BJ (cell line): ENCODE results near the gene TCF12. TPM values are rescaled to one million over a fixed set of nuclear protein-coding genes. Genes with fewer than 3 reads are reported as not detected.

Source experiments
- CTCF ChIA-PET: fragments of 350-600 bp; formaldehyde crosslinking; extraction: SDS; loops from one replicate; lab custom pipeline; 2021; ENCODE audit warnings: antibody characterized with exemption, inconsistent platforms; lab: Yijun Ruan, JAX
- POLR2A ChIA-PET: fragments of 300-600 bp; sonication (Branson Sonifier 250); formaldehyde crosslinking; extraction: SDS; loops from one replicate; lab custom pipeline; 2021; ENCODE audit warnings: antibody characterized with exemption; lab: Charles Lee
- DNase-seq: peaks from one replicate; pipeline ENCODE4 v3.0.0-alpha.2; 2011; ENCODE audit warnings: low read depth
- H3K27me3 ChIP-seq: 2 replicates; pipeline ENCODE4 v1.6.0; 2011; ENCODE audit warnings: low read length; ENCODE audit not compliant: control insufficient read depth, insufficient read depth
- H3K36me3 ChIP-seq: 2 replicates; pipeline ENCODE4 v1.5.1; 2011; ENCODE audit warnings: low read length; ENCODE audit not compliant: control insufficient read depth, insufficient read depth
- H3K4me3 ChIP-seq: 2 replicates; pipeline ENCODE4 v1.5.1; 2011; ENCODE audit warnings: low read depth, mild to moderate bottlenecking, control low read depth, low read length
- polyA plus RNA-seq: library from polyadenylated mRNA; depleted of rRNA; stranded (reverse); fragments of >200 nt; gene quantifications from 2 replicates; pipeline ENCODE4 v1.2.3, GENCODE V29; 2011
- TF ChIP-seq, protein P1 (sequence below): IDR thresholded peaks from 2 replicates; pipeline ENCODE4 v1.5.1; 2011; ENCODE audit warnings: low read depth, mild to moderate bottlenecking, control low read depth, inconsistent platforms, low read length, moderate library complexity; ENCODE audit not compliant: insufficient read depth

TCF12 gene
- polyA plus RNA-seq, 1 experiment = 134 TPM

DNA sequence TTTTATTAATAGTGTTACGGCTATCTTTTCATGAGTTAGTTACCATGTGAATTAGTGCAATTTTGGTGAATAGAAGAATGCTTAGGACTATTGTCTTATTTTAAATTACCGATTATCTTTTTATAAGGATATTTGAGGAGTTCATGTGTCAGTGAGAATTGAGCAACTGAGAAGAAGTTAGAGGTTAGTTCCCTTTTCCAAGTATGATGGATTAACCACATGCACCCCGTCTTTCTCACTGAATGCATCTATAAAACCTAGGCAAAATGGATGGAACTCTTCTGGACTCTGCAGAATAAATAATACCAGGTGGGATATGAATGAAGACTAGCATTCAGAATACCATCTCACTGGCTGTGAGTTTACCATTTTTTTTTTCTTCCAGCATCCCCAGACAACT is 74.3 kb downstream of the TCF12 start:
- CTCF ChIA-PET = interaction anchor here (1.2 kb wide), 1 partner anchor 39 kb away, joined by 3 read pairs; no protein-coding TSS in a partner anchor

DNA sequence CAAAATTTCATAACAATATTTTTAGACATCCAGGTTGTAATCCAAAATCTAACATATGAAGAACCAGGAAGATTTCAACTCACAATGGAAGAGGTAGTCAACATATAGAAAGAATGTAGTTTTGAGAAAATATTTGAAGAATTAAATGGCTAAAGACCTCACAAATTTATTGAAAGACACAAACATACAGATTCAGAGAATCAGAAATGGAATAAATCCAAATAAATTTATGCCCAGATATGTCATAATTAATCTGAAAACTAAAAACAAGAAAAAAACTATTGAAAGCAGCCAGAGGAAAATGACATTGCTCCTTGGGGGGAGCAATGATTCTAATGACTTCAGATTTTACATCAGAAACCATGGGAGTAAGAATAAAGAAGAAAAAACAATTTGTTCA is 75.8 kb downstream of the TCF12 start:
- CTCF ChIA-PET = no interaction called here
- POLR2A ChIA-PET = no interaction called here
- no peak for DNase-seq
- Histone ChIP-seq H3K27me3 (no peaks in the 10 kb centered on the region), H3K4me3 (no peak overlapping the region), H3K36me3 (no peaks in the 10 kb centered on the region; the same call in none of the 2 replicates)
- TF ChIP-seq, protein P1, sequence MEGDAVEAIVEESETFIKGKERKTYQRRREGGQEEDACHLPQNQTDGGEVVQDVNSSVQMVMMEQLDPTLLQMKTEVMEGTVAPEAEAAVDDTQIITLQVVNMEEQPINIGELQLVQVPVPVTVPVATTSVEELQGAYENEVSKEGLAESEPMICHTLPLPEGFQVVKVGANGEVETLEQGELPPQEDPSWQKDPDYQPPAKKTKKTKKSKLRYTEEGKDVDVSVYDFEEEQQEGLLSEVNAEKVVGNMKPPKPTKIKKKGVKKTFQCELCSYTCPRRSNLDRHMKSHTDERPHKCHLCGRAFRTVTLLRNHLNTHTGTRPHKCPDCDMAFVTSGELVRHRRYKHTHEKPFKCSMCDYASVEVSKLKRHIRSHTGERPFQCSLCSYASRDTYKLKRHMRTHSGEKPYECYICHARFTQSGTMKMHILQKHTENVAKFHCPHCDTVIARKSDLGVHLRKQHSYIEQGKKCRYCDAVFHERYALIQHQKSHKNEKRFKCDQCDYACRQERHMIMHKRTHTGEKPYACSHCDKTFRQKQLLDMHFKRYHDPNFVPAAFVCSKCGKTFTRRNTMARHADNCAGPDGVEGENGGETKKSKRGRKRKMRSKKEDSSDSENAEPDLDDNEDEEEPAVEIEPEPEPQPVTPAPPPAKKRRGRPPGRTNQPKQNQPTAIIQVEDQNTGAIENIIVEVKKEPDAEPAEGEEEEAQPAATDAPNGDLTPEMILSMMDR = no peak

More for the DNA sequence above, 74.3 kb downstream of the TCF12 start:
- Histone ChIP-seq H3K27me3 (no peaks in the 10 kb centered on the region), H3K36me3 (no peaks in the 10 kb centered on the region; the same call in none of the 2 replicates), H3K4me3 (no peak overlapping the region)
- TF ChIP-seq, protein P1 = no peak
- no peak for DNase-seq
- POLR2A ChIA-PET = no interaction called here

DNA sequence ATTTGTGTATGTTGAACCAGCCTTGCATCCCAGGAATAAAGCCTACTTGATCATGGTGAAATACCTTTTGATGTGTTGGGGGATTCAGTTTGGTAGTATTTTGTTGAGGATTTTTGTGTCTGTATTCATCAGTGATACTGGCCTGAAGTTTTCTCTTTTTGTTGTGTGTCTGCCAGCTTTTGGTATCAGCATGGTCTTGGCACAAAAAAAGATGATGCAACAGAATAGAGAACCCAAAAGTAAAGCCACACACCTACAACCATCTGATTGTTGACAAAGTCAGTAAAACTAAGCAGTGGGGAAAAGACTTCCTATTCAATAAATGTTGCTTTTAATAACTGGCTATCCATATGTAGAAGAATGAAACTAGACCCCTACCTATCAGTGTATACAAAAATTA is 77.6 kb downstream of the TCF12 start:
- TF ChIP-seq, protein P1 = no peak
- ChIA-PET POLR2A (no interaction called here), CTCF (interaction anchor here (0.9 to 1.3 kb wide), 3 partner anchors 14 to 33 kb away, joined by 3 to 4 read pairs (median 4); no protein-coding TSS in a partner anchor)
- no peak overlapping the region for H3K4me3 ChIP-seq
- no peaks in the 10 kb centered on the region for H3K27me3 ChIP-seq
- no peaks in the 10 kb centered on the region; the same call in 1 of the 2 replicates for H3K36me3 ChIP-seq
- DNase-seq = no peak

DNA sequence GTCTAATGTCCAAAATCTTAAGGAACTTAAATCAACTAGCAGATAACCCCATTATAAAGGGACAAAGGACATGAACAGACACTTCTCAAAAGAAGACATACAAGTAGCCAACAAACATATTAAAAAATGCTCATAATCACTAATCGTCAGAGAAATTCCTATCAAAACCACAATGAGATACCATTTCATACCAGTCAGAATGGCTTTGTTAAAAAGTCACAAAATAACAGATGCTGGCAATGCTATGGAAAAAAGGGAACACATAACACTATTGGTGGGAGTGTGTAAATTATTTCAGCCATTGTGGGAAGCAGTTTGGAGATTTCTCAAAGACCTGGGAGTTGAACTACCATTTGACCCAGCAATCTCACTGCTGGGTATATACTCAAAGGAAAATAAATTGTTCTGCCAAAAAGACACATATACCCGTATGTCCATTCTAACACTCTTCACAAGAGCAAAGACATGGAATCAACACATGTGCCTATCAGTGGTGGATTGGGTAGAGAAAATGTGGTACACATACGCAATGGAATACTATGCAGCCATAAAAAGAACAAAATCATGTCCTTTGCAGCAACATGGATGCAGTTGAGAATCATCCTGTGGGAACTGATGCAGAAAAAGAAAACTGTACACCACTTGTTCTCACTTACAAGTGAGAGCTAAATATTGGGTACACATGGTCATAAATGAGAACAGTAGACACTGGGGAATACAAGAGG is 78.5 kb downstream of the TCF12 start:
- TF ChIP-seq, protein P1 = no peak
- POLR2A ChIA-PET = interaction anchor here (0.6 kb wide), 1 partner anchor 12 kb away, joined by 3 read pairs; no protein-coding TSS in a partner anchor
- no peak for DNase-seq
- CTCF ChIA-PET = interaction anchor here (1.0 kb wide), 1 partner anchor 27 kb away, joined by 4 read pairs; no protein-coding TSS in a partner anchor
- H3K36me3 ChIP-seq = no peaks in the 10 kb centered on the region; the same call in 1 of the 2 replicates
- no peak overlapping the region for H3K4me3 ChIP-seq
- H3K27me3 ChIP-seq = no peaks in the 10 kb centered on the region

DNA sequence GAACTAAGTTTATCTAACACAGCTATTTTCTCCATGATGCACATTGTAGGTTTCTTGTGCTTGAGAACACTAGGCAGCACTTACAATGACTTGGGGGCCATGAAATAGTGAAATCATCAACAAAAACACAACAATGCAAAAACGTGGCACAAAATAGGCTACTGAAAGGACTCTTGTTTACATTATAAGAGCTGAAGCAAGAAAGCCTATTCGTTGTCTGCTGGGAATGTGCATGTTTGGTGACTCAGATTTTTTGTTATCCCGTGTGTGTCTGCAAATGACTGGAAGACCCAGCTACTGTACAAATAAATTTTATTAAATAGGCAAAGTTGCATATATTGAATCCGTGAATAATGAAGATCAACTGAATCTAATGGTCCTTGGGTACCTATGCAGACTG is 85.0 kb downstream of the TCF12 start:
- no peaks in the 10 kb centered on the region for H3K36me3 ChIP-seq
- POLR2A ChIA-PET = no interaction called here
- CTCF ChIA-PET = interaction anchor here (0.6 to 1.3 kb wide), 2 partner anchors 22 to 73 kb away, joined by 3 read pairs; no protein-coding TSS in a partner anchor

More for the DNA sequence above, 85.0 kb downstream of the TCF12 start:
- Histone ChIP-seq H3K27me3 (no peaks in the 10 kb centered on the region), H3K4me3 (no peak overlapping the region)
- peak; percentile 48 for DNase-seq
- TF ChIP-seq, protein P1 = no peak
